A172 (cell line): ENCODE measurements around the gene PBX3. TPM values are rescaled to one million over a fixed set of nuclear protein-coding genes. Genes with fewer than 3 reads are reported as not detected.

Experiments
- DNase-seq: peaks from one replicate; pipeline ENCODE4 v3.0.0-alpha.2; 2015; ENCODE audit warnings: low spot score
- total RNA-seq: library from RNA; depleted of rRNA; stranded (reverse); fragments of >200 nt; shearing (Covaris generic); gene quantifications from 2 replicates; pipeline ENCODE4 v1.2.3, GENCODE V29; 2014; rRNA removed

Gene PBX3
- total RNA-seq, 1 experiment from 2014 or later: 85.0 TPM

DNA sequence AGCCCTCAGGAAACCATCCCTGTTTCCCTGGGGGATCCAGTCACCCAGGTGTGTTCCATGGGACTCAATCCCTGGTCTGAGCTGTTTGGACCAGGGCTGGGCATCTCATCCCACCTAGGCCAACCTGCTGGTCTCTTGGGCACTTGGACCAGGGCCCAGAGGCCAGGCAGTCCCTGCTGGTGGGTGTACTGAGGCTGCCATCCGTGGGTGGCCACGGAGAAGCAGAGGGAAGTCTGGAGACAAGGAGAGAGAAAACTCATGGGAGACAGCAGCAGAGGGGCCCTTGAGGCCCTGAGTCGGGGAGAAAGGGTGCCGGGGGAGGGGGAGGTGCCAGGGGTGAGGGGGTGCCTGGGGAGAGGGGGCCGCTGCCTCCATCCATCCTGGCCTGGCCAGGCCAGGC lies 247.8 kb downstream of the PBX3 start:
- no peak for DNase-seq

- no peak for DNase-seq
These were observed 248.5 kb downstream of the PBX3 start for GRCh38 chr9:125995706-125996105.

- DNase-seq: no peak
These were observed 249.6 kb downstream of the PBX3 start for GRCh38 chr9:125996791-125997190.

DNA sequence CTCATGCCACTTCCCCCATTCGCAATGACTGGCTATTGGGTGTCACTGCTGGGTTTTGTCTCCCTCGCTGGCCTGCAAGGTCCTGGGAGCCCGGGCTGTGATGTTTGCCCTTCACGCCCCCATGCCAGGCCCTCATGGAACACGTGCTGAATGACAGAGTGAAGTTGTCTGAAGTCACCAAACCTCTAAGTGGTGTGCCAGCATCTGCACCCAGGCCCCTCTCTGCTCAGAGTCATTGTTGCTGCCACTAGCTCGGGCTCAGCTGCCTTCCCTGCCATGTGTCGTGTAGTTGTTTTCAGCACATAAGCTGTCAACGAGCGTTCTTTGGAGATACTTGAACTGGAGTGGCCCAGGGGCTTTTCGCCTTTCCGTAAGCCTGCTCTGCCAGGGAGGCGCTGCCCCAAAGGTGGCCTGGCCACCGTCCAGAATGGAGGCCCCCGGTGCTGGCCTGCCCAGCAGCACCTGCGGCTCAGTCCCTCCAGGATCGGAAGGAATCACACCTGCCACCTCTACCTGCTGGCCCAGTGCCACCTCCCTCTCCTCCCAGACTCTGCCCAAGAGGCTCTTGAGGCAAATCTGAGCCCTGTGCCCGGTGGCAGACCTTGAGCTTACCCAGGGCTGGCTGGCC lies 250.1 kb downstream of the PBX3 start:
- no peak for DNase-seq

- DNase-seq: no peak
These were observed 251.8 kb downstream of the PBX3 start for GRCh38 chr9:125998837-125999503.

GRCh38 chr9:125999504-125999881 lies 252.3 kb downstream of the PBX3 start:
- no peak for DNase-seq

DNA sequence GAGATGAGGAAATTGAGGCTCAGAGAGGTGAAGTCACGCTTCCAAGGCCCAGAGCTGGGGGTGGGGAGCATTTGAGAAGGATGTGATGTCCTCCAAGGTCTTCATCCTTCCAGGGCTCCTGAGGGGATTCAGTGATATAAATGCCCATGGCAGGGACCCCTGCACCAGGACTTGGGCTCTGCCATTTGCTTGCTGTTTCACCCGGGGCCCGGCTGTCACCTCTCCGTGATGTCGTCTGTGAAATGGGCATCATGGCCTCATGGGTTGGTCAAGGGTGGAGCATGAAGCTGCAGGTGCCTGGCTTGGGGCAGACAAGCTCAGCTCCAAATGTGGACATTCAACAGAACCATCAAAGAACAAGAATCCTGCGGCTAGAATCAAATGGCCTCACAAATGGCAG lies 253.1 kb downstream of the PBX3 start:
- no peak for DNase-seq

GRCh38 chr9:126000731-126001580 lies 253.8 kb downstream of the PBX3 start:
- DNase-seq: no peak

GRCh38 chr9:126001581-126002225 lies 254.5 kb downstream of the PBX3 start:
- DNase-seq: no peak

GRCh38 chr9:126002476-126003350 lies 255.5 kb downstream of the PBX3 start:
- DNase-seq: no peak

GRCh38 chr9:126009047-126009446 lies 261.9 kb downstream of the PBX3 start:
- DNase-seq: peak; percentile 19

DNA sequence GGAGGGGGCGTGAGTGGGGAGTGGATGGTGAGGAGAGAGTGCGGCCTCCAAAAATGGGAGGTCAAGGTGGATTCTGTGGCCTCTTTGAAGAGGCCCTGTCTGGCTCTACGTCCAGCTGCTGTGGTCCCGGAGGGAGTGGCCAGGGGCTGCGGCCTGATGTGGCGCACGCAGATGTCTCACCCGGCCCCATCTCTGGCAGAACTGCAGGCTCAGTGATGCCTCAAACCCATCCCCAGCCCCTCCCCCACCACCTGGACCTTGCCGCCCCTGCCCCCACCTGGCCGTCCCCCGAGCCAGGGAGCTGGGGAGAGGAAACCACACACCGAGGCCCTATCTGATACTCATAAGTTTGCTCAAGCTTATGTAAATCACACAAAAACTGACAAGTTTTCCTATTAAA lies 267.6 kb downstream of the PBX3 start:
- DNase-seq: no peak

DNA sequence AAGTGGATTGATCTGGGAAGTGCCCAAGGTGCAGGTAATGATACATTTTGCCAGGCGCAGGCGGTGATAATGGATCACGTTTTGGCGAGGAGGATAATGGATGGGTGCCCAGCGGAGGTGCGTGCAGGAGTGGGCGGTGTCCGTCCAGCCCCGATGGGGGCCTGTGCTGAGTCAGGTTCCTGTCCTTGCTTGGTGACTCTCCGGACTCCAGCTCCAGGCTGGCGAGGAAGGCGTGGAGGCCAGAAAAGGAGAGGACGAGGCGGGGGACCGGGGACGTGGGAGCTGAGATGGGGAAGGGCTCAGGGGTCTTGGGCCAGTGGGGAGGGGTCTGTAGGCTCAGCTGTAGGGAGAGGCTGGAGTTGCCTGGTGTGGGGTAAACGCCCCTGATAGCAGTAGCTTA lies 268.3 kb downstream of the PBX3 start:
- DNase-seq: no peak

- DNase-seq: no peak
These were observed 269.6 kb downstream of the PBX3 start for GRCh38 chr9:126016579-126017290.

Other genes starting within 250 kb of the PBX3 start
- 155 and 158 TPM in 2 replicates for gene MAPKAP1, start 40.2 kb upstream of the PBX3 start, total RNA-seq